Stimulated activated CD4-positive, alpha-beta T cell treated with anti-CD3 and anti-CD28 coated beads, Interleukin-12 subunit alpha, Interleukin-12 subunit beta, amount 100 ng/mL, for 48 hours (primary cell): ENCODE measurements around the gene SEL1L.
"Not testable (repeated sequence)": the region's sequence is repeated elsewhere in the genome, so short reads cannot be mapped to it uniquely, and the experiment has no call there.

Source experiments
- DNase-seq, 3 donors: peaks; one replicate each; pipeline ENCODE4 v3.0.0-alpha.2; 2020; ENCODE audit warnings: low read depth in 2 of 3, low spot score in 1 of 3

SEL1L gene

DNA sequence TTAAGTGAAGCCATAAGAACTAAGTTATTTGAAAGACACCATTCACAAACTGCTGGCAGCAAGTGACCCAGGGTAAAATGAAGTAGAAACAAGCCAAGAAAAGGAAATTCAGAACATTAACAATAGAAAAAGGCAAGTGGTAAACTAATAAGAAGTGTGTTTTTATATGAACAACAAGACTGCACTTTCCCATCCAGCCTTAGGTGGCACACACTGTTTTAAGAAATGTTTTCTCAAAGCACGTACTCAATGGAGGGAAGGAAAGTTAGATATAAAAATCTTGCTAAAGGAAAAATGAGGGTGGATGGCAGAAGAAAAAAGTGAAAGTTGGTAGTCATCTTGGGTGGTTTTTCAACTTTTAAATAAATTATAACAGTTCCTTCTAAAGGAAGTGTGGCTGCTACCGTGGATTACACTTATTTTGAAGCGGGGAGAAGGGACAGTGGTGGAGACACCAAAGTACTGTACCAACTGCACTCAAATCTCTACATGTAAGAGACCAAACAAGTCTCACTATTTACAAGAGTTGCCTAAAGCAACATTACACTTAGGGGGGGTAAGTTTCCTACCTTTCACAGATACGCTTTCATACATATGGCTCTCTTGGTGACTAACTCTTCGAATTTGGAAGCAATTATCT lies 58.8 kb downstream of the SEL1L start:
- DNase-seq, result no peak

DNA sequence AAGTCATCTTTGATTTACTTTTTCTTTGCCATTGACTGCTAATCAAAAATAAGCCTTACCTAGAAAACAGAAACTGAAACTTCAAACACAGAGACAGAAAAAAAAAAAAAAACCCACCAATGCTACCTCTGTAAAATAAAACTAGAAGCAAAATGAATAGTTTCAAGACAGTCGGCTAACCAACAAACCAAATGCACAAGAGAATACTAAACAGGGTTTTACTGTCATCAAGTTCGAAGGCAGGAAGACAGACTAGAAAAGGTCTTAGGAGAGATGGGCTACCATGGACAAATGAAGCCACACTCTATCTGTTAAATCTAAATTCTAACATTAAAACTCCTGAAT lies 59.5 kb downstream of the SEL1L start:
- no peak for DNase-seq

DNA sequence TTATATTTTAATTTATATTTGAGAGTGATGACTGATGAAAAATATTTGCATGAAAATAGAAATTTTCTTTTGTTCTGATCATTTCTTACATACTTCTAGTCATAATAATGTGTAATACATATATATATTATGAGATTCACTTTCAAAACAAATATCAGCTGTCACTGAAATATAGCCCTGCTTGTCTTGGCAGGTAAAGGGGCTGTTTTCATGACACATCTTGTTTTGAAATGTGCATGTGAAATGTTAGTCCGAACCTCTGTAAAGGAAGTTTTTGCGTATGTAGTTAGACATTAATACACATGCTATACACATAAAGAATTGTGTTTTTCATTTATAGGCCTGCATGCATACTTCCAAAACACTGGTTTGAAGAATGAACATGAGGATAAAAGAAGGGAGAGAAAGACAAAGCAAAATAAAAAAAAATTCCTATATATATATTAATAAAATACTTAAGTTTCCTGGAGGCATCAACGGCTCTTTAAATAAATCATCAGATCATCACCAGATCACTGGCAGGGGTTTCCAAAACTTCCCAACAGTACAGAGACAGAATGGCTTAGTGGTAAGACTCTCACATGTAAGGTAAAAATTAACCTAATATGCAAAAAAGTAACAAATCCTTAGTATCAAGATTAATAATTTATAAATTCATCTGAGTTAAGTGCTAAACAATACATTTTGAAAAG lies 60.1 kb downstream of the SEL1L start:
- DNase-seq, result no peak

DNA sequence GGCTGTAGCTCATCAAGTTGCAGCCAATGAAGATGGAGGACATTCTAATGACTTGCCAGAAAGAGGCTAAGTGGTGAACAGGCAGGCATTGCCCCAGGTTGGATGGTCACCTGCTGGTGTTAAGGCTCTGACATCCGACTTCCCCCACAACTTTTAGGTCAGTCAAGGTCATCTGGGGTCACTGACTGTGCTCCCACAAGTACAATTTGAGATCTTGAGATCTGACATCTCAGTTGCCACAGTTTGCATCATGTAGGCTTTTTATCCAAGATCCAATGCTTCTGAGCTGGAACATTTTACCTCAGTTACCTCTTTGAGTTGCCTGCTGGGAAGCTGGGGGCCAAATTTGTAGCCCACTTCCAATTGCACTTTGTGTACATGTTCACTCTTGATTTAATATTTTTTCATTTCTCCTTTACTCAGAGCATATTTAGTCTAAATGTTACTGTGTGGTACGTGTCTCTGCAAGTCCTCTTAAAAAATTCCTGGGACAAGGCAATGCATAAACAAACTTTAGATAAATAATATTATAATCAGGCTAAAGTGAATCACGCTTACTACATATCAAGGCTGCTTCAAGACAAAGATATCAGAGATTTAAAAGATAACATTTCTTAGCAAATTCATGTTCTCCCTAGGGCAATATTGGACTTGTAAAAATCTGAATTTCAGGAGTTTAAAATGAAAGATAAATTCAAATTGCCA lies 61.4 kb downstream of the SEL1L start:
- DNase-seq, result no peak

DNA sequence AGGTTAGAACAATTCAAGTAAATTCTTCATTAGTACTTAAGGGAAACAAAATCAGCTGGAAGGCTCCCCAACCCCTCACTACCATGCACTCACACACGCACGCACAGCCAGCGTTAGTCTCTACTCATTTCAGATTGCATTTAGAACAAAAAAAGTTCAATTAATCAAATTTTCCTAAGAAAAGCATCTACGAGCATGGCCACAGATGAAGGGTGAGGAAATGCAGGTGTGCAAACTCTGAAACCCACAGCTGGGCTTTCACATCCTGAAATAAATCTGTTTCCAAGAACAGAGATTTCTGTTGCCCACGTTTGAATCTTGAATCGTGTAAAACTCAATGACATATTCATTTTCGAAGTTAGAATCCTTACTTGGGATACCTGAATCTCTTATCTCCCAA lies 62.6 kb downstream of the SEL1L start:
- DNase-seq, result peak in 1 of 3 donors; percentile 17

DNA sequence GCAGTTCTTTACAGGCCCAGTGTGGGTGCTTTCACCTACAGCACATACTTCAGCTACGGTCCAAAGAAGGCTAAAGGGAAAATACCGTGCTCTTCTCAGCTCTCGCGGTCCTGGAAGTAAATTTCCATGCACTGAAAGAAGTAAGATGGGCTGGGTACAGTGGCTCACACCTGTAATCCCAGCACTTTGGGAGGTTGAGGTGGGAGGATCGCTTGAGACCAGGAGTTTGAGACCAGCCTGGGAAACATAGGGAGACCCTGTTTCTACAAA lies 63.2 kb downstream of the SEL1L start:
- DNase-seq, result not testable (repeated sequence)

DNA sequence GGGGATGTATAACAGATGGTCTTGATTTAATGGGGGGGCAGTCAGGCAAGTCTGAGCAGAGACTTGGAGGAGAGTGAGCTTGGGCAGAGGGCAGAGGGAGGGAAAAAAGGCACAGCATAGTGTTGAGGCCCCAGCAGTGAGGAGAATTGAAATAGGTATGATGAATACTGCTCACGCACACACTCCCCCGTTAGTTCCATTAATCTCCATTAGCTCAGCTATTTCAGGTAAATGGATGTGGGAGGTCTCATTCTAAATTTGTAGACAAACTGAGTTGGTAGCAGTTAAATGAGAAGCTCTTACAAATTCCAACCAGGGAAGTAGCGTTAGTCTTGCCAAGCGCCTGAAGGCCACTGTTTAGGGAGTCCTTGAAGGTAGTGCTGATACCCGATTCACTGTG lies 66.8 kb downstream of the SEL1L start:
- no peak for DNase-seq

DNA sequence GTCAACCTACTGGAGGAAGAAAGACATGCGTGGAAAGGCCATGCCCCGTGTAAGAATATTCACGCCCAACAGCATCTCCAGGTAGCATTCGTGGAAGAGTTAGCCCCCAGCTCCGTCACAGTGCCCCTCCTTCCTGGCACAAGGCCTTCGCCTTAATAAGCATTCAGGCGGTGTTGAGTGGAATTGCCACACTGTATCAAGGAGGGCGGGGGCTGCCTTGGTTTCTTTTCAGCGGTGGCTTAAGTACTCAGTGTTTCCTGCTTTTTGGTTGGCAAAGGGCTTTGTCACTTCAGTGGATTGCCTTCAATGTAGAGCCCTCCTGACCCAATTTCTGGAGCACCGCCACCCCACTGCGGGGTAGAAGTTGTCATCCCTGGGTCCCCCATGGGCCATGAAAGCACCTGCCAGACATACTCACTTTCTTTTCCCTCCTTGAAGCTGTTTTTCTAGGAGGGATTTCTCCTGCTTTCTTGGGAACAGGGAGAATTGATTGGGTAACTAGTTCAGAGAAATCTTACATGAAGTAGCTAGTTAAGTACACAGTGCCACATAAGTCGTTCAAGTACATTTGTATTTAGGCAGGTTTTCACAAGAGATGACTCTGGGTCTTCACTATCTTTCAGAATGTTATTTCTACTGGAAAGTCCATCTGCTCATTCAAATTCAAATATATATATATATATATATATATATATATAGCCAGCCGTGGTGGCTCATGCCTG lies 68.0 kb downstream of the SEL1L start:
- DNase-seq, result no peak

DNA sequence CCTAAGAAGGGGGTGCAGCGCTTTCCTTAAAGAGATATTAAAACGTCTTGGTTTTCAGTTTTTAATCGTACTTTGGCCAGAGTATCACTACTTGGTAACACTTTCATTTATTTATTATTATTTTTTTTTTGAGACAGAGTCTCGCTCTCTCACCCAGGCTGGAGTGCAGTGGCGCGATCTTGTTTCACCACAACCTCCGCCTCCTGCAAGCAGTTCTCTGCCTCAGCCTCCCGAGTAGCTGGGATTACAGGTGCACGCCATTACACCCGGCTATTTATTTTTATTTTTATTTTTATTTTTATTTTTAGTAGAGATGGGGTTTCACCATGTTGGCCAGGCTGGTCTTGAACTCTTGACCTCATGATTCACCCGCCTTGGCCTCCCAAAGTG lies 68.7 kb downstream of the SEL1L start:
- not testable (repeated sequence) for DNase-seq

DNA sequence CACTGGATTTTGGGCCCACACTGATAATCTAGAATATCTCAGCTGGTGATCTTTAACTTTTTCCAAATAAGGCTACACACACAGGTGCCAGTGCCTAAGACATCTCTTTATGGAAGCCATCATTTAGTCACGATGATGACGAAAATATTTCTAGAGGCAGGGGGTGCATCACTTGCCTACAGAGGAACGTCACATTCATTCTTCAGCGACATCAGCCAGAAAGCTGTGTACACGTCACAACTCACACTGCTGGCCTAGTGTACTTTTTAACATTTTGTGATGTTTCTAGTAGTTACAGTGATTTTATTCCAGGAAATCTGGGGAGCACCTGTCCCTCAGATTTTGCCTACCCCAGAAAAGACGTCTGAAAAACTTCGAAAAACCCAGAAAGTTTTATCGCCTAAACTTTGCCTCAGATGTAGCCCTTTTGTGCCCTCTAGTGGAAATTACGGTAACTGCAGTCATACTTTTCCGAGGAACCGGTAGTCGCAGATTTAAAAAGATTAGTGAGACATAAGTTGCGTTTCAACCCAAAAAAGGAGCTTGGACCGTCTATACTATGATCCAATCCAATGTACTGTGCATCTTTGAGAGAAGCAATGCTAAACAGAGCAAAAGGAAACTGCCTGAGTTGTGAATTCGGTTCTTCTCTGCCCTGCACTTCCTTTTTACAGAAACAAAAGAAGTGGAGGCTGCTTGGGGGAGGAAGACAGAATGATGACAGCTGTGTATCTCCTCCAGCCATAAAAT lies 69.2 kb downstream of the SEL1L start:
- peak in 2 of 3 donors; percentile 30 to 82 for DNase-seq

DNA sequence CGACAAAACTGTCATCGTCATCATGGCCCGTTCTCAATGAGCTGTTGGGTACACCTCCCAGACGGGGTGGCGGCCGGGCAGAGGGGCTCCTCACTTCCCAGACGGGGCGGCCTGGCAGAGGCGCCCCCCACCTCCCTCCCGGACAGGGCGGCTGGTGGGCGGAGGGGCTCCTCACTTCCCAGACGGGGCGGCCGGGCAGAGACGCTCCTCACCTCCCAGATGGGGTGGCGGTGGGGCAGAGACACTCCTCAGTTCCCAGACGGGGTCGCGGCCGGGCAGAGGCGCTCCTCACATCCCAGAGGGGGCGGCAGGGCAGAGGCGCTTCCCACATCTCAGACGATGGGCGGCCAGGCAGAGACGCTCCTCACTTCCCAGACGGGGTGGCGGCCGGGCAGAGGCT lies 71.3 kb downstream of the SEL1L start:
- not testable (repeated sequence) for DNase-seq

DNA sequence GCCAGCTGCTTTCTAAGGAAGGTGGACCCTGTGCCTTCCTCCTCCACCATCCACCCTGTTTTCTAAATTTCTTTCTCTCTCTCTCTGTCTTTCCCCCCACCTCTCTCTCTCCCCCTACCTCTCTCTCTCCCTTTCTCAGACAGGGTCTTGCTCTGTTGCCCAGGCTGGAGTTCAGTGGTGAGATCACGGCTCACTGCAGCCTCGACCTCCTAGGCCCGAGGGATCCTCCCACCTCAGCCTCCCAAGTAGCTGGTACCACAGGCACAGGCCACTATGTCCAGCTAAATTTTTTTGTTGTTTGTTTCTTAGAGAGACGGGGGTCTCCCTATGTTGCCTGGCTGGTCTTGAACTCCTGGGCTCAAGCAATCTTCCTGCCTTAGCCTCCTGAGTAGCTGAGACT lies 73.7 kb downstream of the SEL1L start:
- DNase-seq, result no peak

DNA sequence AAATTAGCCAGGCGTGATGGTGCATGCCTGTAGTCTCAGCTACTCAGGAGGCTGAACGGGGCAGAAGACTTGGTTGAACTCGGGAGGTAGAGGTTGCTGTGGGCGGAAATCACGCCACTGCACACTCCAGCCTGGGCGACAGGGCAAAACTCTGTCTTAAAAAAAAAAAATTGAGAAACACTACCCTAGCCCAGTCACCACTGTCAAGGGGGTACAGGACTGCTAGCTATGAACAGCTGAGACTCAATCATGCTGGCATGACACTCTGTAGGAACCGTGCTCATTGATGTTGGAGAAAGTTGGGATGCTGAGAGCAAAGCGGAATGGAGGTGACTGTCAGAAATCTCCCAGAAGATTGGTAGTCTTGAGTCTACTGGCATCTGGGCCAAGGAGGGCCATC lies 75.3 kb downstream of the SEL1L start:
- DNase-seq, result no peak

DNA sequence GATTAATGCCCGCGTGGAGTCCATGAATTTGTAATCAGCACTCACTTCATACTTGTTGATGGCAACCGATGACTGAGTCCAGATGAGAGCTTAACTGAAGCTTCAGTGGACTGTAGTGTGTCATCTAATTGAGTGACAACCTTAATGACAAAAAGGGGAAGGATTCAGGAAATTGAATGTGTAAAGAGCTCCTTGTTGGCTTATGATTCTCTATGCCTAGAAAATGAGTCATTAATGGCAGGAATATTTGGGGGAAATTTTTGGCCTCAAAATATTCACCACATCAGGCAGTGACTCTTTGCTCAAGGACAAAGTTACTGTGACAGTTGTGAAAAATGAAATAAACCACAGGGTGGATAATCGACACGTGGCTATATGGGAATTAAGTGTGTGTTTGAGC lies 78.3 kb downstream of the SEL1L start:
- DNase-seq, result no peak

DNA sequence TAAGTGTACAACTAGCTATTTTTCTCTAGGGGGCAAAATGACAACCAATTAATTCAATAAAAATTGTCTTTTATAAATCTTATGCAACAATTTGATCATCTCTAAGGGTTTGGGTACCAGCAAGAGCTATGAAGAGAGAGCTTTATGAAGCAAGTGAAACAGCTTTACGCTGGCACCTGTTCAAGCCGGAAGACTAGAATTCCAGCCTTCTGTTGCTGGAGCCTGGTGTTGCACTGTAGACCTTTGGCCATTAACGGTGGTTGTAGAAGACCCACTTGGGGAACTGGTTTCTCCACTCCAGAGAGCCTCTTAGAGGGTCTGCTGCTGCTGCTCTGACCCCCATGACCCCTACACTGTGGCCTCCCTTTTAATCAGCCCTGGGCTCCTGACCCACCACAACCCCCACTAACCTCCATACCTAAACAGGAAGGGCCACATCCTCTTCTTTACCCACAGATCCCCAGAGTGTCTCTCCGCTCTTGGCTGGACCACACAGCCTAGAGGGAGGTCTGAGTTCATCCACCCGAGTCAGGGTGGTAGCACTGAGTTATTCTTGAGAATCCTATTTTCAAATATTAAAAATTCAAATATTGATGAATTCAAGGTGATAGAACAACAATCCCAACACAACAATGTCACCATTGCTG lies 79.0 kb downstream of the SEL1L start:
- DNase-seq, result no peak

DNA sequence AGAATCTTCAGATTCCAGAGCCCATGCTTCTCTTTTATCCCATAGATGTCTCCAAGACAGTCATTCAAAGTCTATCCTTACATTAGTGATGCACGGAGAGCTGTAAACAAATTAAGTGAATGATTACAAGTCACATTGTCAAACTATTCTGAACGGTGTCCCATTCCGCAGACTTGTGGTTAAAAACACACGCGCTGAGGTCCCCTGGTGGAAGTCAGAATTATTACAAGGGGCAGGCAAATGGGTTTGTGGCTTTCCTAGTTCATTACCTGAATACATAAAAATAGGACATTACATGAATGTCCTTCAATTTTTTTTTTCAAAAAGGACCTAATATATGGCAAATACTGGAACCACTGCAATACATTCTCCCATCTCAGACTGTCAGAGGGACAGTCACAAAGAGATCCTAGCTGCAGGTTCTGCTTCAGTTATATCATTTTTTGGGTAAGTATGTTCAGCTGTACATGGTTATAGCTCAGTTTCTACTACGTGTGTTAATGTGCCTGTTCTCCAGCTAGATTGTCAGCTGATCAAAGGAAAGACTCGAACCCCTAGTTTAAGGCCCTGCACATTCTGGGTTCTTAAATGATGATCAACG lies 80.4 kb downstream of the SEL1L start:
- DNase-seq, result no peak

DNA sequence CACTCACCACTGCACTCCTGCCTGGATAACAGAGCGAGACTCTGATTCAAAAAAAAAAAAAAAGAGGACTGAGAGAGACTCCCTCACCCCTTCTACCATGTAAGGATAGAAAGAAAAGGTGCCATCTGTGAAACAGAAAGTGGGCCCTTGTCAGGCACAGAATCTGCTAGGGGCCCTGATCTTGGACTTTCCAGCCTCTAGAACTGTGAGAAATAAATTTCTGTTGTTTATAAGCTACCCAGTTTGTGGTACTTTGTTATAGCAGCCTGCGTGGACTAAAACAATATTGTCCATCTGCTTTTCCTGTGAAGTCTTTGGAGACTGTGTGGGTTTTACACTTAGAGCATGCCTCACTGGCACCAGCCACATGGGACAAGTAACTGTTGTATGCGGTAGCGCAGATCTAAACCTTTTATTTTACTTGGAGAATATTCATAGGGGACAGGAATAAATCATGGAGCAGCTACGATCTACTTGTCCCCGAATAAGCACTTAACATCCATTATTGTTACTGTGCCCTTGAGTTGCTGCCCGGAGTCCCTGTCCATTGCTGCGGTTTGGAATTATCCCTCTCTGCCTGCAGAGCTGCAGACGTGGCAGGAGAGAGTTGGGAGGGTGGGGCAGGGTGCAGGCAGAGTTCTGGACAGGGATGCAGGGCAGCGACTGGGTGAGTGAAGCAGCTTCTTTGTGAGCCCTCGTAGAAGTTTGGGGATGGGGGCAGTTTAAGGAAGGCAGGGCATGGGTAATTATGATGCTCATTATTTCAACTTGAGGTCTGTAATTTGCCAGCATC lies 81.1 kb downstream of the SEL1L start:
- DNase-seq, result no peak

DNA sequence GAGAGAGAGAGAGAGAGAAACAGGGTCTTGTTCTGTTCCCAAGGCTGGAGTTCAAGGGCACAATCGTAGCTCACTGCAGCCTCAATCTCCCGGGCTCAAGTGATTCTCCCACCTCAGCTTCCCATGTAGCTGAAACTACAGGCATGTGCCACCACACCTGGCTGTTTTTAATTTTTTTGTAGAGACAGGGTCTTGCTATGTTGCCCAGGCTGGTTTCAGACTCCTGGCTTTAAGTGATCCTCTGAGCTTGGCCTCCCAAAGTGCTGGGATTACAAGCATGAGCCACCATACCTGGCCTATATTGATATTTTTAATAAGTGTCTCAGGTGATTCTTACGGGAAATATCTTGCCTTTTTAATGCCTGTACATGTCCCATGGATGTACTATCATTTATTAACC lies 82.7 kb downstream of the SEL1L start:
- DNase-seq, result no peak

DNA sequence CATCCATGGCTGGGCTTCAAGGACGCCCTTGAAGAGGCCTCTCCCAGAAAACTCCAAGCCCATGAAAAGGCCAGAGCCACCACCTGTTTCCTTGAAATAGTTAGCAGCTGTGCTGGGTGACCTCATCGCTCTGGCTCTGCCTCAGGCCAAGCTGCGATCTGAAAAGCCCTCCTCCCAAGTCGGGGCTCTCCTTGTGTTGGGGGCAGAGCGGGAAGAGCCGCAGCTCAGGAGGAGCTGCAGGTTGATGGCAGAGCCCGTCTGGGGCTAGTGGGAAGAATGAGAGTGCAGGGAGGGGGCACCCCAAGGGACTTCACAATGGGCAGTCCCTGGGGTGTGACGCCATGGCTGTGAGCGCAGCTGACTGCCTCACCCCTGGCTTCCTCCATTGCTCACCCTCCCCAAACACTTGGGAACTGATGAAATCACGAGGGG lies 83.5 kb downstream of the SEL1L start:
- DNase-seq, result no peak

DNA sequence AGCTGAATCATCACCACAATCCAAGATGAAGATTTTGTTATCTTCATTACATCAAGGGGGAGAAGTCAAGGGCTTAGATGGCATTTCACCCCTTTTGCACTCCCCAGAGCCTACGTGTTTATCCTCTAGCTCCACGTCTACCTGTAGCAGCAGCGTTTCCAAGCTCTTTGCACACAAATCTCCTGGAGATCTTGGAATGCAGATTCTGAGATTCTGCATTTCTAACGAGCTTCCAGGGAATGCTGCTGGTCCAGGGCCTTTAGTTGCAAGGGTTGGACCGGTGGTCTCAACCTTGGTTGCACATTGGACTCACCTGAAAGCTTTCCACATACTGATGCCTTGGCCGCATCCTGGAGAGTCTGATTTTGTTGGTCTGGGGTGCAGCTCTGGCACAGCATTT lies 84.1 kb downstream of the SEL1L start:
- DNase-seq, result no peak
